K562 treated with DMSO at 1 percent for 4 hours (cell line): ENCODE data around the gene ZNF282. TPM values are rescaled to one million over a fixed set of nuclear protein-coding genes. Genes with fewer than 3 reads are reported as not detected.

Experiments used
- total RNA-seq: library from RNA; unstranded; fragments of 300-600 nt; gene quantifications from 2 replicates; pipeline ENCODE4 v1.2.3, GENCODE V29; 2022; ENCODE audit not compliant: insufficient read depth

ZNF282 gene
- total RNA-seq, result 33.0 TPM in 2 replicates

DNA sequence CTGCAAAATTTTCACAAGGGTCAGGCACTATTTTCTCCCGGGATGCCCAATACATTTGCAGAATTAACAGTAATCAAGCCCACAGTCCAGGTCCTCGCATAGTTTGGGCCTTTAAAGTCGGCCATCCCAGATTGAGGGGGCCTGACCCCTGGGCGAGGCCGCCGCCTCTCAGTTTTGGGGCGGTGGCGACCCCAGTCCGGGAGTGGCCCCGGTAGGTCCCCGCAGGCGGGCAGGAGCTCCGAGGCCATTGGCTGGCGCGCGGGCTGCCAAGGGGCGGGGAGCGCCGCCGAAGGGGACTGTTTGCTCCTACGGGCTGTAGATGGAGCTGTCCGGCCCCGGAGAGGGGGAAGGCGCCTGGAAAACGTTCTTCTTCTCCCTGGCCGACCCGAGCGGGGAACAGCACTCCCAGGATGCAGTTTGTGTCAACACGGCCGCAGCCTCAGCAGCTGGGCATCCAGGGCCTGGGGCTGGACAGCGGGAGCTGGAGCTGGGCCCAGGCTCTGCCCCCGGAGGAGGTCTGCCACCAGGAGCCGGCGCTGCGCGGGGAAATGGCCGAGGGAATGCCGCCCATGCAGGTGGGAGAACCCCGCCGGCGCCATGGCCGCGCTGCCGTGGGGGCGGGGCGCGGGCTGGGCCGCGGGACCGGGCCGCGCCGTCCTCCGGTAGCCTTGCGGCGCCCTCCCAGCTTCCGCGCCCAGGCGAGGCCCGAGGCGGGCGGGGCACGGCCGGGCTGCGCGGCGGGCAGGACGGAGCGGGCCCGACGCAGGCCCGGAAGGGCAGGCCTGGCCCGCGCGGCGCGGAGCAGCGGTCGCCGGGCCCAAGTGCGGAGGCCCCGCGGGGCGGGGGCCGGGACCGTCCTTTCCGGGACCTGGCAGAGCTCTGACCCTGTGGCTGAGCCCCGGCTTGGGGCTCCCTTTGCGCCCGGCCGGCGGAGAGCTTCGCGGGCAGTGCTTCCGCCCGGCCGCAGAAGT is at the start of gene ZNF282:
TSS of gene ZNF282 (plus strand) at position 367 of the 971 bp plus-strand sequence. CDS start at position 411, 44 bp downstream.

DNA sequence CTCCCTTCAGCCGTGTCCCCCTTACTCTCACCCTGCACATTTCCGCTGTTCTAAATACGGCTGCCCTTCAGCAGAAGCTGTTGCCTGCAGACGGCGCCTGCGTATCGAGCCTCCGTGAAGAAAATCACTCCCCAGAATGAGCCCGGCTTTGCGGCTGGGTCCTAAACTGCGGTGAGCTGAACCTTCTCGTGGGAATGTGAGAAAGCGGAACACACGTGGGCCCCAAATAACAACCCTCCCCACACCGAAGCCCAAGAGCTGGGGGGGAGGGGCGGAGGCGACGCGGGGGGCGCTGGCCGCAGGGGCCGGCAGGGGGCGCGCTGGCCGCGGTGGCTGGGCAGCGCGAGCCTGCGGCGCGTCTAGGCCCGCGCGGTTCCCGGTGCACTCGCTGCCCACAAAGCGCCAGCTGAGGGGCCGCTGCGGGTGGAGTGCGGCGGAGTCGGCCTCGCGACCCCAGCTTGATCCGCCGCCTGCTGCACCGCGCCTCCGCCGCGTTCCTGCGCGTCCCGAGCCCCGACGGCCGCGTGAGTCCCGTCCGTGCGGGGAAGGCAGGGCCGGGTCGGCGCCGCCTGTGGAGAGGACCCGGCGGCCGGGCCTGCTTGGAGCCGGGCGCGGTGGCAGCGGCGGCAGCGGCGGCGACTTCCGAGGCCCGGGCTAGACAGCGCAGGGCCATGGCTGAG is 48.1 kb upstream of the ZNF282 start, which contains the start of gene ZNF398:
TSS of gene ZNF398 (plus strand) at position 382 of the 680 bp plus-strand sequence. CDS start at position 672, 290 bp downstream.

GRCh38 chr7:149239345-149240143 is 44.2 kb downstream of the ZNF282 start, which contains the start of gene ZNF212:
Gene ZNF212, plus strand, starts transcription at chr7:149239651. Its CDS starts 128 bp downstream, at chr7:149239779.

DNA sequence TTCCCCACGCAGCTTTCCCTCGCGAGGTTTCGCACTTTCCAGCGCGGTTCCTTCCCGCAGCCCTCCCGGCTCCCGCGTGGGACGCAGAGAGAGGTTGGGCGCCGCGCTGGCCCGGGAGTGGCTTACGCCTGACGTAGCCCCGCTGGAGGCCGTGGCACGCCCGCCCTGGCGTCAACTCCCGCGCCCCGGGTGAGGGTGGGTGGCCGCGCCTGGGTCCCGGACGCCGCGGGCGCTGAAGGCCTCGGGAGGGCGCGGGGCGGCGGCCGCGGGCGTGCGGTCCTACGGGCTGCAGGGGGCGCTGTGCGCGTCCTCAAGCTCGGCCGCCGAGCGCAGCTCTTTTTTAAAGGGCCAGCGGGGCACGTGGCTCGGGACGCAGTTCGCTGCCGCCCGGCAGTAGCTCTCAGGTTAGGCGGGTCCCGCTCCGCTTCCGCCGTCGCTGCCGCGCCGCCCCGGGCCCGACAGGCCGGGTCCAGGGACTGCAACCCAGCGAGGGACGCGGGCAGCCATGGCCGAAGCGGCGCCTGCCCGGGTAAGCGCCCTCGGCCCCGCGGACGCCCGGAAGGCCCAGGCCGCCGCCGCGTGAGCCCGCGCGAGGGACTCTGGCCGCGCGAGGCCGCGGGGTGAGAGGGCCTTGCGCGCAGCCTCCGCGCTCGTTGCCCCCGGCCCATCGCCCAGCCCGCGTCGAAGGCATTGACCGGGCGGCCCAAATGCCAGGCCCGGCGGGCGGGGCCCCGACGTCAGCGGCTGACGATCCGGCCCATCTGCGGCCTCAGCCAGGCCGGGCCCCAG is 66.7 kb downstream of the ZNF282 start, which contains the start of gene ZNF783:
TSS of gene ZNF783 (plus strand) at position 368 of the 789 bp plus-strand sequence. CDS start at position 506, 138 bp downstream.

Other genes starting within 250 kb of the ZNF282 start
- gene PDIA4, start 167.0 kb upstream of the ZNF282 start, total RNA-seq, result 185 and 186 TPM in 2 replicates
- gene ZNF786, start 104.8 kb upstream of the ZNF282 start, total RNA-seq, result 2.6 and 3.4 TPM in 2 replicates
- gene ZNF425, start 69.2 kb upstream of the ZNF282 start, total RNA-seq, result 2.9 and 3.8 TPM in 2 replicates
- gene ZNF398, start 48.1 kb upstream of the ZNF282 start, total RNA-seq, result 9.3 and 12.9 TPM in 2 replicates
- gene ZNF212, start 44.1 kb downstream of the ZNF282 start, total RNA-seq, result 13.1 and 19.0 TPM in 2 replicates
- 2.6 and 4.1 TPM in 2 replicates for gene ZNF783, start 66.7 kb downstream of the ZNF282 start, total RNA-seq